ENCODE measurements around the gene EIF4B. TPM values are rescaled to one million over a fixed set of nuclear protein-coding genes. Genes with fewer than 3 reads are reported as not detected.
A peak's percentile ranks its signal among the peaks of the same experiment; 100 is the strongest.

The EIF4B gene
- total and polyA plus RNA-seq, 2 of the 13 experiments (the other 11 are each of a cell fraction or from before 2014, with no cell fraction given), result 416 to 548 TPM

DNA sequence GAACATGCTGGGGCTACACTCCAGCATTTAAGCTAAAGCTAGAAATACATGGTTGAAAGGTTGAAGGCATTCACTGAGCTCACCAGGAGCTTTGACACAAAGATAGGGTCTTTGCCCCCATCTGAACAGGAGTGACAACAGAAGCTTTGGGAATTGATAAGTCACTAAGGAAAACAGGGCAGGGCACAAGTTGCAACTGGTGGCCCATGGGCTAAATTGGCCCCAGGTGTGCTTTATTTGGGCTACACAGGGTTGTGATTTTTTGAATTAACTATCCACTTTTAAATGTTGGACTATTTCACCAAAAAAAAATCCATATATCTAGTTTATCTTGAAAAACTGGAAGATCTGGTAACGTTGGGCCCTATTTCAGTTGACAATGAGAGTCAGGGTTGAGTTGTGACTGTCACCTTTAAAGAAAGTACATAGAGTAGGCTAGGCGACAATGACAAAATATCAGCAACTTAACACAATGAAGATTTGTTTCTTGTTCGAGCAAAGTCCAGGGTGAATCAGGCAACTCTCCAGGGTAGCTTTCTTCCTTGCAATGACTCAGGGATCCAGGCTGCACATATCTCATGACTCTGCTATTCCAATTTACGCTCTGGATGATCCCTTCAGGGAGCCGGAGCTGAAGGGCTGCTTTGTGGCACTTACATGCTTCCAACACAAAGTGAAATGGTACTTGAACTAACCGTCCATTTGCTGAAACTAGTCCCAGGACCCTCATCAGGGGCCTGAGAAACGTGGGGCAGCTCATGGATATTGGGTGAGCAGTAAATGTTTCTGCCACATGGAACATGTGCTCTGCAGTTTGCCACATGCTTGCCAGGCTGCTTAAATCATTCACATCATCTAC, 13.3 kb upstream of the EIF4B start (continued):
- TF ChIP-seq, protein P1, sequence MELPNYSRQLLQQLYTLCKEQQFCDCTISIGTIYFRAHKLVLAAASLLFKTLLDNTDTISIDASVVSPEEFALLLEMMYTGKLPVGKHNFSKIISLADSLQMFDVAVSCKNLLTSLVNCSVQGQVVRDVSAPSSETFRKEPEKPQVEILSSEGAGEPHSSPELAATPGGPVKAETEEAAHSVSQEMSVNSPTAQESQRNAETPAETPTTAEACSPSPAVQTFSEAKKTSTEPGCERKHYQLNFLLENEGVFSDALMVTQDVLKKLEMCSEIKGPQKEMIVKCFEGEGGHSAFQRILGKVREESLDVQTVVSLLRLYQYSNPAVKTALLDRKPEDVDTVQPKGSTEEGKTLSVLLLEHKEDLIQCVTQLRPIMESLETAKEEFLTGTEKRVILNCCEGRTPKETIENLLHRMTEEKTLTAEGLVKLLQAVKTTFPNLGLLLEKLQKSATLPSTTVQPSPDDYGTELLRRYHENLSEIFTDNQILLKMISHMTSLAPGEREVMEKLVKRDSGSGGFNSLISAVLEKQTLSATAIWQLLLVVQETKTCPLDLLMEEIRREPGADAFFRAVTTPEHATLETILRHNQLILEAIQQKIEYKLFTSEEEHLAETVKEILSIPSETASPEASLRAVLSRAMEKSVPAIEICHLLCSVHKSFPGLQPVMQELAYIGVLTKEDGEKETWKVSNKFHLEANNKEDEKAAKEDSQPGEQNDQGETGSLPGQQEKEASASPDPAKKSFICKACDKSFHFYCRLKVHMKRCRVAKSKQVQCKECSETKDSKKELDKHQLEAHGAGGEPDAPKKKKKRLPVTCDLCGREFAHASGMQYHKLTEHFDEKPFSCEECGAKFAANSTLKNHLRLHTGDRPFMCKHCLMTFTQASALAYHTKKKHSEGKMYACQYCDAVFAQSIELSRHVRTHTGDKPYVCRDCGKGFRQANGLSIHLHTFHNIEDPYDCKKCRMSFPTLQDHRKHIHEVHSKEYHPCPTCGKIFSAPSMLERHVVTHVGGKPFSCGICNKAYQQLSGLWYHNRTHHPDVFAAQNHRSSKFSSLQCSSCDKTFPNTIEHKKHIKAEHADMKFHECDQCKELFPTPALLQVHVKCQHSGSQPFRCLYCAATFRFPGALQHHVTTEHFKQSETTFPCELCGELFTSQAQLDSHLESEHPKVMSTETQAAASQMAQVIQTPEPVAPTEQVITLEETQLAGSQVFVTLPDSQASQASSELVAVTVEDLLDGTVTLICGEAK (IDR thresholded peaks at IDR 0.05), result no peak
- TF ChIP-seq, protein P1 (CRISPR knock-in tag; IDR thresholded peaks at IDR 0.05), result no peak
- peak; percentile 22; the same call in 1 of the 2 replicates for TF ChIP-seq ZFY (CRISPR knock-in tag; IDR thresholded peaks at IDR 0.05)
- no peak for TF ChIP-seq ZNF446 (CRISPR knock-in tag; IDR thresholded peaks at IDR 0.05)
- no peak for TF ChIP-seq RORA (CRISPR knock-in tag; IDR thresholded peaks at IDR 0.05)
- TF ChIP-seq, protein P2, sequence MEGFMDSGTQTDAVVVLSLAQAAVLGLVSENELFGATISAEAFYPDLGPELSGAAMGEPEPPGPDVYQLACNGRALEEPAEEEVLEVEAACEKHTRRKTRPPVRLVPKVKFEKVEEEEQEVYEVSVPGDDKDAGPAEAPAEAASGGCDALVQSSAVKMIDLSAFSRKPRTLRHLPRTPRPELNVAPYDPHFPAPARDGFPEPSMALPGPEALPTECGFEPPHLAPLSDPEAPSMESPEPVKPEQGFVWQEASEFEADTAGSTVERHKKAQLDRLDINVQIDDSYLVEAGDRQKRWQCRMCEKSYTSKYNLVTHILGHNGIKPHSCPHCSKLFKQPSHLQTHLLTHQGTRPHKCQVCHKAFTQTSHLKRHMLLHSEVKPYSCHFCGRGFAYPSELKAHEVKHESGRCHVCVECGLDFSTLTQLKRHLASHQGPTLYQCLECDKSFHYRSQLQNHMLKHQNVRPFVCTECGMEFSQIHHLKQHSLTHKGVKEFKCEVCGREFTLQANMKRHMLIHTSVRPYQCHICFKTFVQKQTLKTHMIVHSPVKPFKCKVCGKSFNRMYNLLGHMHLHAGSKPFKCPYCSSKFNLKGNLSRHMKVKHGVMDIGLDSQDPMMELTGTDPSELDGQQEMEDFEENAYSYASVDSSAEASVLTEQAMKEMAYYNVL (CRISPR knock-in tag; IDR thresholded peaks at IDR 0.05; ENCODE audit: borderline replicate concordance), result no peak
- no peak for TF ChIP-seq STAT5B (CRISPR knock-in tag; IDR thresholded peaks at IDR 0.05)
- TF ChIP-seq MAZ (IDR thresholded peaks at IDR 0.05; ENCODE audit: borderline replicate concordance, low read depth, low read length), result no peak
- TF ChIP-seq MAZ (CRISPR knock-in tag; IDR thresholded peaks at IDR 0.05; ENCODE audit: low read depth), result 0 out of 2 replicates have a peak, but pooled peaks have one; percentile 15
- peak; percentile 17 to 66; a peak in 3 of 4 replicates for TF ChIP-seq POLR2A (IDR thresholded peaks at IDR 0.05; ENCODE audit: insufficient read depth in 1 of 2, low read depth in 2 of 2, low read length in 2 of 2)
- TF ChIP-seq ZNF614 (CRISPR knock-in tag; IDR thresholded peaks at IDR 0.05; ENCODE audit: borderline replicate concordance), result peak; percentile 83
- TF ChIP-seq ZNF792 (CRISPR knock-in tag; IDR thresholded peaks at IDR 0.05), result peak; percentile 27; the same call in 1 of the 2 replicates
- TF ChIP-seq SALL1 (CRISPR knock-in tag; IDR thresholded peaks at IDR 0.05), result peak; percentile 38
